ENCODE results near the gene NDUFV3.
"Not testable (repeated sequence)": the region's sequence is repeated elsewhere in the genome, so short reads cannot be mapped to it uniquely, and the experiment has no call there.

The NDUFV3 gene

GRCh38 chr21:42900446-42900845, 7.3 kb downstream of the NDUFV3 start:
- peak; percentile 66 for DNase-seq (ENCODE audit: low spot score)

- no peak for DNase-seq (ENCODE audit: low spot score)
Observed at GRCh38 chr21:42903817-42904216, 10.7 kb downstream of the NDUFV3 start.

- DNase-seq (ENCODE audit: low spot score) = no peak
Observed at GRCh38 chr21:42905195-42905594, 12.1 kb downstream of the NDUFV3 start.

- no peak for DNase-seq (ENCODE audit: low spot score)
Observed at GRCh38 chr21:42906233-42906632, 13.1 kb downstream of the NDUFV3 start.

- not testable (repeated sequence) for DNase-seq (ENCODE audit: low spot score)
Observed at GRCh38 chr21:42908484-42908883, 15.4 kb downstream of the NDUFV3 start.

- not testable (repeated sequence) for DNase-seq (ENCODE audit: low spot score)
Observed at GRCh38 chr21:42911920-42912319, 18.8 kb downstream of the NDUFV3 start.

- DNase-seq (ENCODE audit: low spot score) = no peak
Observed at GRCh38 chr21:42913476-42913875, 20.4 kb downstream of the NDUFV3 start.

GRCh38 chr21:42918291-42918690, 25.2 kb downstream of the NDUFV3 start:
- no peak for DNase-seq (ENCODE audit: low spot score)

- peak; percentile 83 for DNase-seq (ENCODE audit: low spot score)
Observed at GRCh38 chr21:42921927-42922326, 28.8 kb downstream of the NDUFV3 start.

- no peak for DNase-seq (ENCODE audit: low spot score)
Observed at GRCh38 chr21:42922918-42923317, 29.8 kb downstream of the NDUFV3 start.

- DNase-seq (ENCODE audit: low spot score) = peak; percentile 88
Observed at GRCh38 chr21:42923553-42924432, 30.7 kb downstream of the NDUFV3 start.

- no peak for DNase-seq (ENCODE audit: low spot score)
Observed at GRCh38 chr21:42924433-42924751, 31.3 kb downstream of the NDUFV3 start.

- no peak for DNase-seq (ENCODE audit: low spot score)
Observed at GRCh38 chr21:42925114-42925926, 32.2 kb downstream of the NDUFV3 start, which contains the start of gene ERVH48-1. ERVH48-1 (minus strand) TSS chr21:42925630; CDS start chr21:42919006, 6,624 bp downstream.

GRCh38 chr21:42927474-42928200, 34.5 kb downstream of the NDUFV3 start:
- DNase-seq (ENCODE audit: low spot score) = not testable (repeated sequence)

- DNase-seq (ENCODE audit: low spot score) = no peak
Observed at GRCh38 chr21:42929969-42930368, 36.9 kb downstream of the NDUFV3 start.

- no peak for DNase-seq (ENCODE audit: low spot score)
Observed at GRCh38 chr21:42931560-42932235, 38.6 kb downstream of the NDUFV3 start.

GRCh38 chr21:42932378-42933136, 39.4 kb downstream of the NDUFV3 start:
- DNase-seq (ENCODE audit: low spot score) = not testable (repeated sequence)

- DNase-seq (ENCODE audit: low spot score) = not testable (repeated sequence)
Observed at GRCh38 chr21:42933137-42933970, 40.2 kb downstream of the NDUFV3 start.

GRCh38 chr21:42933973-42934372, 40.9 kb downstream of the NDUFV3 start:
- DNase-seq (ENCODE audit: low spot score) = not testable (repeated sequence)

GRCh38 chr21:42936360-42936759, 43.3 kb downstream of the NDUFV3 start:
- DNase-seq (ENCODE audit: low spot score) = not testable (repeated sequence)
